ENCODE data around the gene TTC13. TPM values are rescaled to one million over a fixed set of nuclear protein-coding genes. Genes with fewer than 3 reads are reported as not detected.

The TTC13 gene
- polyA plus RNA-seq, 1 experiment = 10.6 TPM

DNA sequence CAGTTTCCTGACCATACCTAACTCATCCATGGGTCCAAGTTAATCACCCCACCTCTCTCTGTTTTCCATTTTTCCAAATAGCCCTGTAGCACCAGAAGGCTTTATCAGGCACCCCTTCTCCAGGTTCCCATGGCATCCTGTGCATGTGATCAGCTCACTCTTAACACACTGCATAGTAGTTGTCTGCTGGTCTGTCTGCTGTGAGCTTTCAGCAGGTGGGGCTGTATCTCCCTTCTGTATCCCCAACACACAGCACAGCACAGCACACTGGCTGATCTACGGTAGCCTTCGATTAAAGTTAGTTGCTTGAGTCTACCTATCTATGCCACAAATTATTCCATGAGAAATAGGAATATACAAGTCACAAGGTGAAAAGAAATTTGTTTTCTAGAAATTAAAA is 56.0 kb downstream of the TTC13 start:
- TF ChIP-seq, protein P1, sequence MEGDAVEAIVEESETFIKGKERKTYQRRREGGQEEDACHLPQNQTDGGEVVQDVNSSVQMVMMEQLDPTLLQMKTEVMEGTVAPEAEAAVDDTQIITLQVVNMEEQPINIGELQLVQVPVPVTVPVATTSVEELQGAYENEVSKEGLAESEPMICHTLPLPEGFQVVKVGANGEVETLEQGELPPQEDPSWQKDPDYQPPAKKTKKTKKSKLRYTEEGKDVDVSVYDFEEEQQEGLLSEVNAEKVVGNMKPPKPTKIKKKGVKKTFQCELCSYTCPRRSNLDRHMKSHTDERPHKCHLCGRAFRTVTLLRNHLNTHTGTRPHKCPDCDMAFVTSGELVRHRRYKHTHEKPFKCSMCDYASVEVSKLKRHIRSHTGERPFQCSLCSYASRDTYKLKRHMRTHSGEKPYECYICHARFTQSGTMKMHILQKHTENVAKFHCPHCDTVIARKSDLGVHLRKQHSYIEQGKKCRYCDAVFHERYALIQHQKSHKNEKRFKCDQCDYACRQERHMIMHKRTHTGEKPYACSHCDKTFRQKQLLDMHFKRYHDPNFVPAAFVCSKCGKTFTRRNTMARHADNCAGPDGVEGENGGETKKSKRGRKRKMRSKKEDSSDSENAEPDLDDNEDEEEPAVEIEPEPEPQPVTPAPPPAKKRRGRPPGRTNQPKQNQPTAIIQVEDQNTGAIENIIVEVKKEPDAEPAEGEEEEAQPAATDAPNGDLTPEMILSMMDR (IDR thresholded peaks at IDR 0.05; ENCODE audit: low read depth, low read length) = peak; percentile 33
- no peaks in the 10 kb centered on the region for H3K27me3 ChIP-seq (ENCODE audit: control insufficient read depth, insufficient read depth, low read length)
- H3K27ac ChIP-seq (ENCODE audit: low read depth, low read length) = no peak overlapping the region
- CTCF ChIA-PET = interaction anchor here (1.0 to 1.6 kb wide), 3 partner anchors 125 to 680 kb away, joined by 3 to 7 read pairs (median 3); no protein-coding TSS in a partner anchor
- no peak overlapping the region for H3K4me3 ChIP-seq (ENCODE audit: low read depth, low read length)
- DNase-seq (ENCODE audit: low read depth, low spot score) = no peak
- POLR2A ChIA-PET = no interaction called here
- no peaks in the 10 kb centered on the region for H3K9me3 ChIP-seq (ENCODE audit: control insufficient read depth, insufficient read depth, low read length)

DNA sequence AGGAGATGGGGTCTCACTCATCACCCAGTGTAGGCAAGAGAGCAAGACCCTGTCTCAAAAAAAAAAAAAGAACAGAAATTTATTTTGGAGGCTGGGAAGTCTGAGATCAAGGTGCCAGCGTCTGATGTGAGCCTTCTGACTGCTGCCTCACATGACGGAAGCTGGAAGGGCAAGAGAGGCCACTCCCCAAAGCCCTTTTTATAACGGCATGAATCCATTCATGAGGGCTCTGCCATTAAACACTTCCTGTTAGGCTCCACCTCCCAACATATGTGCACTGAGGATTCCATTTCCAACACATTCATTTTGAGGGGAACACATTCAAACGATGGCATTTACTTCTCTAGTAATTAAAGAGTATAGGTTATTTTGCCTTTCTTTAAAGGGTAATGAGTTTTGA is 59.5 kb downstream of the TTC13 start:
- ChIA-PET CTCF (interaction anchor here (0.7 to 9.9 kb wide), 8 partner anchors 11 to 292 kb away, joined by 3 to 140 read pairs (median 6); no protein-coding TSS in a partner anchor), POLR2A (no interaction called here)
- TF ChIP-seq, protein P1 (IDR thresholded peaks at IDR 0.05; ENCODE audit: low read depth, low read length) = no peak
- Histone ChIP-seq H3K9me3 (ENCODE audit: control insufficient read depth, insufficient read depth, low read length) (no peaks in the 10 kb centered on the region), H3K4me3 (ENCODE audit: low read depth, low read length) (no peak overlapping the region), H3K27me3 (ENCODE audit: control insufficient read depth, insufficient read depth, low read length) (no peaks in the 10 kb centered on the region), H3K27ac (ENCODE audit: low read depth, low read length) (no peak overlapping the region)
- no peak for DNase-seq (ENCODE audit: low read depth, low spot score)

DNA sequence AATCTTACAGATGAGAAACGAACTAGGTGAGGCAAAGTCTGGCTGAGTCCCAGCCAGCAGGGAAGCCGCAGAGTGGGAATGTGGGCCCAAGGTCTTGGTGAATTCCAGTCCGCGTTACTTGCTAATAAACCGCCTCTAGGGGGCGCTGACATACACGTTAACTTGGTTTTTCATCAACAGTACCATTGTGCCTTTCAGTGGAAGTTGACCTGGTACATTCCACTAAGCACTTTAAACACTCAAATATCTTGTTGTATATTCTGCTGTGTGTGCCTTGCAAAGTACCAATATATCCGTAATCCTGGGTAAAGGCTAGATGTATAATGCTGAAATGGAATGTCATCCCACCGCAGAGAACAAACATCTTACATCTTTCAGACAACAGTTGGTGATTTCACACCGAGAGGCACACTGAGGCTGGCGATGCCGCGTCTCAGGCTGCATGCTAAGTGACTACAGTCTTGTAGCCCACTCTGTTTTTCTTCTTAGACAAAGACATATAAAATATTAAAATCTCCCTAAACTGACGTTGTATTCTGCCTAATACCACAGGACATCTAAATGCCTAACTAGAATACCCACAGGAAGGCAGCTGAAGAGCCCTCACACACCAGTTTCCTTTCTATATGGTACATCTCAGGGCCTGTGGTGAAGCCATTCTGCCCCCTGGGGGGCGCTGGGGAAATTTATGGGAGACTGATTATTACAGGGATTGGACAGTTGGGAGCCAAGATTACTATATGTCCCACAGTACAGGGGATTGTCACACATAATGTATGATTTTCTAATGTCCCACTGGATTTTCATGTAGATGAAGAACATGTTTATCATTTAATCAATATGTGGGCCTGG is 61.2 kb downstream of the TTC13 start:
- Histone ChIP-seq H3K9me3 (ENCODE audit: control insufficient read depth, insufficient read depth, low read length) (no peaks in the 10 kb centered on the region), H3K27me3 (ENCODE audit: control insufficient read depth, insufficient read depth, low read length) (no peaks in the 10 kb centered on the region), H3K4me3 (ENCODE audit: low read depth, low read length) (no peak overlapping the region), H3K27ac (ENCODE audit: low read depth, low read length) (no peak overlapping the region)
- ChIA-PET CTCF (interaction anchor here (0.5 to 9.9 kb wide), 22 partner anchors 8 to 294 kb away, joined by 3 to 140 read pairs (median 4); no protein-coding TSS in a partner anchor), POLR2A (no interaction called here)
- TF ChIP-seq, protein P1 (IDR thresholded peaks at IDR 0.05; ENCODE audit: low read depth, low read length) = peak; percentile 82
- DNase-seq (ENCODE audit: low read depth, low spot score) = peak; percentile 26

DNA sequence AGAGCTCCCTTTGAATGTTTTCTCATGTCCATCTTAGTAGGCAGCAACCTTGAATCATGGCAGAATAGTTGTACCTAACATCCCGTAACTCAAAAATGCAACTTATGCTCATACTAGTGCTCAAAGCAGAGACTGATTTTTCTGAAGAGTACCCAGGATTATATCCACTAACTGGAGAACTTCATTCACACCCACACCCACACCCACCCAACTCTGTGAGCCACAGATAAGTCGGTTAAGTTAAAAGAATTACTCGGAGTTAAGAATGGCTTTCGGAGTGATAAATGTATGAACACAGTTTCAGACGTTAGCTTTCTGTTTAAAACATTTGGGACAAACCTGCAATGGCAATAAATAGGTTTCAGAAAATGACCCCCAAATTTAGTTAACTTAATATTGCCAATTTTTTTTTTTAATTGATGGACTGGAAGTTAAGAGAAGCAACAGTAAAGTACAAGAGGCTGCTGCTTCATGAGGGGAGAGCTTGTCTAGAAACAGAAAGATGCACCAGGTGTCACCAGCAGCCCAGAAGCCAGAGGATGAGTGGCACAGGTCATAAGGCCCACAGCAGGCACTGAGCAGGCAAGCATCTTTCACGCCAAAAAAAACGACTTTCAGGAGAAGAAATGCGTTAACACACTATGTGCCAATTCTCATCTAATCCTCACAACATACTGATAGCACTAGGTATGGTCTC is 61.9 kb downstream of the TTC13 start:
- CTCF ChIA-PET = interaction anchor here (0.6 to 9.9 kb wide), 19 partner anchors 8 to 294 kb away, joined by 3 to 140 read pairs (median 4); no protein-coding TSS in a partner anchor
- H3K4me3 ChIP-seq (ENCODE audit: low read depth, low read length) = no peak overlapping the region
- no peaks in the 10 kb centered on the region for H3K27me3 ChIP-seq (ENCODE audit: control insufficient read depth, insufficient read depth, low read length)
- TF ChIP-seq, protein P1 (IDR thresholded peaks at IDR 0.05; ENCODE audit: low read depth, low read length) = no peak
- no peaks in the 10 kb centered on the region for H3K9me3 ChIP-seq (ENCODE audit: control insufficient read depth, insufficient read depth, low read length)
- POLR2A ChIA-PET = no interaction called here
- DNase-seq (ENCODE audit: low read depth, low spot score) = no peak
- no peak overlapping the region for H3K27ac ChIP-seq (ENCODE audit: low read depth, low read length)

Measured in AG04450 (cell line).